ENCODE results near the gene TENT4B. TPM values are rescaled to one million over a fixed set of nuclear protein-coding genes. Genes with fewer than 3 reads are reported as not detected.

TENT4B gene
- total and polyA plus RNA-seq, 4 donors = 4.3 to 16.3 (median 8.4) TPM

DNA sequence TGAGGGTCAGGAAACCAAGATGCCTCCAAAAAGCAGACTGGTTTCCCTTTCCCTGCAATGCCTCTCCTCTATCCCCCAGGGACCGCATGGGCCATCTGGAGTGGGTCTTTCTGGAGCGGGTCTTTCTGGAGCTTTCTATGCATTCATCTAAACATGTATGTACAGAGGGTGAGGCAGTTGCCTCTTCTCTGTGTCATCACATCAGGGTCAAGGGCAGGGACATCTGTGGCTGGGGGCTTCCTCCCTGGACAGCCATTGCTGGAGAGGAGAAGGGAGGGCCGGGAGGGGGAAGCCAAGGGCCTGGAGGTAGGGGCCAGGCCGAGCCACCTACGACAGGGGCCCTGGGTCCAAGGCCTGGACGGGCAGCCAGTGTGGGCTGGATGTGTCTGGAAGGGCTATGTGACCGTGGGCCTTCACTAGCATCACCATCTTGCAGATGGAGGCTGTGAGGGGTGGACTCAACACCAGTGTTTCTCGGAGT is 114.1 kb downstream of the TENT4B start:
- no peaks in the 10 kb centered on the region for H3K27me3 ChIP-seq (ENCODE audit: control insufficient read depth in 3 of 3, insufficient read depth in 3 of 3, low read length in 2 of 3)
- DNase-seq = no peak
- TF ChIP-seq, protein P1, sequence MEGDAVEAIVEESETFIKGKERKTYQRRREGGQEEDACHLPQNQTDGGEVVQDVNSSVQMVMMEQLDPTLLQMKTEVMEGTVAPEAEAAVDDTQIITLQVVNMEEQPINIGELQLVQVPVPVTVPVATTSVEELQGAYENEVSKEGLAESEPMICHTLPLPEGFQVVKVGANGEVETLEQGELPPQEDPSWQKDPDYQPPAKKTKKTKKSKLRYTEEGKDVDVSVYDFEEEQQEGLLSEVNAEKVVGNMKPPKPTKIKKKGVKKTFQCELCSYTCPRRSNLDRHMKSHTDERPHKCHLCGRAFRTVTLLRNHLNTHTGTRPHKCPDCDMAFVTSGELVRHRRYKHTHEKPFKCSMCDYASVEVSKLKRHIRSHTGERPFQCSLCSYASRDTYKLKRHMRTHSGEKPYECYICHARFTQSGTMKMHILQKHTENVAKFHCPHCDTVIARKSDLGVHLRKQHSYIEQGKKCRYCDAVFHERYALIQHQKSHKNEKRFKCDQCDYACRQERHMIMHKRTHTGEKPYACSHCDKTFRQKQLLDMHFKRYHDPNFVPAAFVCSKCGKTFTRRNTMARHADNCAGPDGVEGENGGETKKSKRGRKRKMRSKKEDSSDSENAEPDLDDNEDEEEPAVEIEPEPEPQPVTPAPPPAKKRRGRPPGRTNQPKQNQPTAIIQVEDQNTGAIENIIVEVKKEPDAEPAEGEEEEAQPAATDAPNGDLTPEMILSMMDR (IDR thresholded peaks at IDR 0.05; ENCODE audit: control extremely low read depth, extremely low read depth) = no peak
- 68 to 71% methylated on average over 8 of the region's 8 CpGs for WGBS, 2 donors
- H3K36me3 ChIP-seq (ENCODE audit: control insufficient read depth in 4 of 4, insufficient read depth in 4 of 4, low read length in 4 of 4) = no peaks in the 10 kb centered on the region
- H3K9ac ChIP-seq (ENCODE audit: insufficient read depth in 1 of 2, low read length in 2 of 2) = no peak overlapping the region
- peak overlapping the region in 1 of 2 donors; percentile 63 for H3K27ac ChIP-seq (ENCODE audit: low read depth in 1 of 2, low read length in 1 of 2)
- peaks cover 0 to 18% (median 9%) of the 10 kb centered on the region in 5 donors for H3K4me1 ChIP-seq (ENCODE audit: control insufficient read depth in 5 of 5, insufficient read depth in 5 of 5, low read length in 5 of 5)
- ATAC-seq (ENCODE audit: insufficient read depth, low FRiP score) = no peak
- no peak overlapping the region for H3K4me3 ChIP-seq
- peaks cover 0 to 2% (median 0%) of the 10 kb centered on the region in 4 donors for H3K9me3 ChIP-seq (ENCODE audit: control insufficient read depth in 4 of 4, insufficient read depth in 3 of 4, low read length in 3 of 4)

DNA sequence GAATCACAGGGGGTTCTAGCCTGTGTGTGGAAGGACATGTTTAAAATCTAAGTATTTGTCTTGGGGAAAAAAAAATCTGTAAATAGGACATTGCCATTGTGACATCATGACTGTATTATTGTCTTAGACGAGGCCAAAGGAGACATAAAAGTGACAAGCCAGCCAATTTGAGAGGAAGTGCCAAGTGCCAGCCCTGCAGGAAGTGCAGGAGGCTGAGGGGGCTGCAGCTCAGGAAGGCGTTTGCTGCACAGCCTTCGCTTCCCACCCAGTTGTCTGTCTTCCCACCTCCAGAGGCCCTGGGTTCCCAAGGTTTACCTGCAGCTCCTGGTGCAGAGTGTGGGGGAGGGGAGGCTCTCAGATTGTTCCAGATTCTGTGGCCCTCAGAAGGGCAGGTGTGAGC is 114.5 kb downstream of the TENT4B start:
- no peaks in the 10 kb centered on the region for H3K36me3 ChIP-seq (ENCODE audit: control insufficient read depth in 4 of 4, insufficient read depth in 4 of 4, low read length in 4 of 4)
- H3K27me3 ChIP-seq (ENCODE audit: control insufficient read depth in 3 of 3, insufficient read depth in 3 of 3, low read length in 2 of 3) = no peaks in the 10 kb centered on the region
- H3K4me3 ChIP-seq = no peak overlapping the region
- DNase-seq (no peak), ATAC-seq (ENCODE audit: insufficient read depth, low FRiP score) (no peak)
- TF ChIP-seq, protein P1 (IDR thresholded peaks at IDR 0.05; ENCODE audit: control extremely low read depth, extremely low read depth) = no peak
- peak overlapping the region in 1 of 2 donors; percentile 63 for H3K27ac ChIP-seq (ENCODE audit: low read depth in 1 of 2, low read length in 1 of 2)
- H3K9me3 ChIP-seq (ENCODE audit: control insufficient read depth in 4 of 4, insufficient read depth in 3 of 4, low read length in 3 of 4) = peaks cover 0 to 2% (median 0%) of the 10 kb centered on the region in 4 donors
- H3K9ac ChIP-seq (ENCODE audit: insufficient read depth in 1 of 2, low read length in 2 of 2) = no peak overlapping the region
- peaks cover 0 to 18% (median 9%) of the 10 kb centered on the region in 5 donors for H3K4me1 ChIP-seq (ENCODE audit: control insufficient read depth in 5 of 5, insufficient read depth in 5 of 5, low read length in 5 of 5)
- 14 to 29% methylated on average over 3 of the region's 3 CpGs for WGBS, 2 donors

DNA sequence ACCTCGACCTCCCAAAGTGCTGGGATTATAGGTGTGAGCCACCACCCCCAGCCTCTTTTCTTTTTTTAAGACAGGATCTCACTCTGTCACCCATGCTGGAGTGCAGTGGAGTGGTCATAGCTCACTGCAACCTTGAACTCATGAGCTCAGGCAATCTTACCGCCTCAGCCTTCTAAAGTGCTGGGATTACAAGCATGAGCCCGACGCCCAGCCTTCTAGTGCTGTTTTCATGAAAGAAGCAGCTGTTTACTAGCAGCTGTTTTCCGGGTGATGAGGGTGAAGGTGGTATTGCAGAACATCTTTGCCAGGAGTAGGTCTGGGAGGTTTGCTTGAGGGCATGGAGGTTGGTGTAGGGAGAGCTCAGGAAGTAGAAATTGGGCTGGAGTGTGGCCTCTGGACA is 115.2 kb downstream of the TENT4B start:
- Histone ChIP-seq H3K9me3 (ENCODE audit: control insufficient read depth in 4 of 4, insufficient read depth in 3 of 4, low read length in 3 of 4) (peaks cover 0 to 2% (median 0%) of the 10 kb centered on the region in 4 donors), H3K4me3 (no peak overlapping the region), H3K9ac (ENCODE audit: insufficient read depth in 1 of 2, low read length in 2 of 2) (no peak overlapping the region), H3K36me3 (ENCODE audit: control insufficient read depth in 4 of 4, insufficient read depth in 4 of 4, low read length in 4 of 4) (no peaks in the 10 kb centered on the region), H3K27ac (ENCODE audit: low read depth in 1 of 2, low read length in 1 of 2) (no peak overlapping the region), H3K4me1 (ENCODE audit: control insufficient read depth in 5 of 5, insufficient read depth in 5 of 5, low read length in 5 of 5) (peaks cover 0 to 18% (median 9%) of the 10 kb centered on the region in 5 donors), H3K27me3 (ENCODE audit: control insufficient read depth in 3 of 3, insufficient read depth in 3 of 3, low read length in 2 of 3) (no peaks in the 10 kb centered on the region)
- ATAC-seq (ENCODE audit: insufficient read depth, low FRiP score) (no peak), DNase-seq (no peak)
- TF ChIP-seq, protein P1 (IDR thresholded peaks at IDR 0.05; ENCODE audit: control extremely low read depth, extremely low read depth) = no peak
- 79 to 83% methylated on average over 5 of the region's 5 CpGs for WGBS, 2 donors

All from lung (tissue), 12 donors.